IPS DF 6.9 (cell line): ENCODE measurements around the gene SPINT1.

ENCODE experiments used
- DNase-seq: peaks from one replicate; pipeline ENCODE4 v3.0.0-alpha.2; 2013; ENCODE audit warnings: low read depth, low spot score
- H3K27ac ChIP-seq: one replicate; pipeline ENCODE4 v1.5.1; 2013; ENCODE audit warnings: low read length, control low read depth
- H3K27me3 ChIP-seq: 2 replicates; pipeline ENCODE4 v1.6.1; 2013; ENCODE audit warnings: mild to moderate bottlenecking, low read length; ENCODE audit not compliant: control insufficient read depth, insufficient read depth
- H3K36me3 ChIP-seq: 2 replicates; pipeline ENCODE4 v1.6.1; 2013; ENCODE audit warnings: low read length; ENCODE audit not compliant: control insufficient read depth, insufficient read depth
- H3K4me1 ChIP-seq: 2 replicates; pipeline ENCODE4 v1.6.1; 2013; ENCODE audit warnings: low read length; ENCODE audit not compliant: control insufficient read depth, insufficient read depth
- H3K4me3 ChIP-seq: 2 replicates; pipeline ENCODE4 v1.5.1; 2013; ENCODE audit warnings: mild to moderate bottlenecking, low read length
- H3K9me3 ChIP-seq: 2 replicates; pipeline ENCODE4 v1.6.1; 2013; ENCODE audit warnings: low read length, inconsistent platforms; ENCODE audit not compliant: control insufficient read depth, insufficient read depth
- WGBS: extraction: QIAGEN DNeasy Blood & Tissue Kit; methylation state at CpG from one replicate; pipeline ENCODE4 v1.1.7; 2013; ENCODE audit warnings: mixed read lengths, missing lambda C conversion rate; ENCODE audit not compliant: insufficient read length, insufficient coverage; 5-methylcytosine and 5-hydroxymethylcytosine counted together

SPINT1 gene

DNA sequence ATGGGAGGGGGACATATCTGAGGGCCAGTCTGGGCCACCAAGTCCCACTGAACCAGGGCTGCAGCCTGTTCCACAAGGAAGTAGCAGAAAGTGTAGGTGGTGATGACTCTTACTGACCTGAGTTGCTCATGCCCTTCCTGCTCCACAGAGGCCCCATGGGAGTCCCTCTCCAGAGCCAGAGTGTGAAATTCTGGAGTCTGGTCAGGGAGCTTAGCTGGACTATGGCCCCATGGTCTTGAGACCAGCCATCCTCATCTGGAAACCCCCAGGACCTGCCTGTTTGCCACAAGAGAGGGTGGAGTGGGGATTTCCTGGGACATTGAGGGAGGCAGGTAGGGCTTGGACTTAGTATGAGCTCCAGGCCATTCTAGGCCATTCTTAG, 3.0 kb downstream of the SPINT1 start:
- Histone ChIP-seq H3K4me3 (no peak overlapping the region), H3K27ac (no peak overlapping the region), H3K36me3 (peaks cover 7% of the 10 kb centered on the region), H3K9me3 (no peaks in the 10 kb centered on the region), H3K27me3 (no peaks in the 10 kb centered on the region), H3K4me1 (peaks cover 14% of the 10 kb centered on the region)
- DNase-seq, result no peak

DNA sequence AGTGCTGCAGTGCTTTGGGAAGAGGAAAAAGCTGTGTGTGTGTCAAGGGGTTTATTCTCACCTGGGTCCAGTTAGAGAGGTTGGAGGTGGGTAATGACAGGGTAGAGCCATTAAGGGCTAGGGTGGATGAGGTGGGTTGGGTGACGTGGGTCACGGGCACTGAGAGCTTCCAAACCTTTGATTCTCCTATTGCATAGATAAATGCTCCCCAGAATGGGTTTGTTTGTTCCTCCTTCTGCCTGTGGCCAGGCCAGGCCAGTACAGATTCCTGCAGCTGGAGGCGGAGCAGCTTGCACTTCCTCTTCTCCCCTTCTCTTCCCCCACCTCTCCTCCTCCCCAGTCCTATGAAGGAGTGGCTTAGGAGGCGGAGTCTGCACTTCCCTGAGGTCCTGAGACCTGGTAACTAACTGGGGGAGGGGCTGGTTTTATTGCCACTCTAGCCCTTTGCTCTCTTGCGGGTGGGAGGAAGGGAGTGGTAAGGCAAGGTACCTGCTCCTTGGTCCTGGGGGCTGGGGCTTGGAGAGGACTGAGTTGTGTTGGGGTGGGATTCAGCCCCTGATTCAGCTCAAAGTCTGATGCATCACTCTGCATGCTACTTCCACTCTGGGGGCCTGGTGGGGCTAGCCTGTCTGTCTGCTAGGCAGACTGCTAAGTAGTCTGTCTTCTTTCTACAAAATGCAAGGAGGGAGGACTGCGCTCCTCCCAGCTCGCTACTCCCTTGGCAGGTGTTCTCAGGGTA, 3.5 kb downstream of the SPINT1 start:
- WGBS, result no CpG with 5 or more reads among the region's 7 CpGs

DNA sequence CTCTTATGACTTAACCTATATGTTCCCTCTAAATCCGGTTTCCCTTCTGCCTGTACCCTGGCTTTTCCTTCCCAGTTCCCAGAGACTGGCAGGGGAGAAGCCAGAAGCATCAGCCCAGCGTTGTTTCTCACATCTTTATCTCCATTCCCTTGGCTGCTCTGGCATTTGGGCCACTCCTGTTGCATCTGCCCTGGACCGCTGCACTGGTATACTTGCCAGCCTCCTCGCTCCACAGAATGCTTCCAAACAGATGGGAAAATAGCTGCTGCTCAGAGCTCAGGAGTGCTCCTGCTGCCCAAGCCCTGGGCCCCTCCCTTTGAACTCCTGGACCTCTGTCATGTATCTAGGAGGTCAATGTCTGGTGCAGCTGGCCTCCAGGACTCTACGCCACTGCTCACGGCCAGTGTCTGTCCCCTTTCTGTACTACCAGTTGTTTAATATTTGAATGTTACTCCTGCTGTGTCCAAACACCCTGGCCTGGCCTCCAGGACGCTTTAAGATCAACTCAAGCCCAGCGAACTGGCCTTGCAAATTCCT, 6.8 kb downstream of the SPINT1 start:
- Histone ChIP-seq H3K27ac (no peak overlapping the region), H3K36me3 (peaks cover 28% of the 10 kb centered on the region)
- no CpG with 5 or more reads among the region's 8 CpGs for WGBS

More for the DNA sequence above, 3.5 kb downstream of the SPINT1 start:
- Histone ChIP-seq H3K27me3 (no peaks in the 10 kb centered on the region), H3K27ac (no peak overlapping the region), H3K4me3 (no peak overlapping the region), H3K9me3 (no peaks in the 10 kb centered on the region), H3K4me1 (peaks cover 14% of the 10 kb centered on the region), H3K36me3 (peaks cover 7% of the 10 kb centered on the region)
- DNase-seq, result no peak

DNA sequence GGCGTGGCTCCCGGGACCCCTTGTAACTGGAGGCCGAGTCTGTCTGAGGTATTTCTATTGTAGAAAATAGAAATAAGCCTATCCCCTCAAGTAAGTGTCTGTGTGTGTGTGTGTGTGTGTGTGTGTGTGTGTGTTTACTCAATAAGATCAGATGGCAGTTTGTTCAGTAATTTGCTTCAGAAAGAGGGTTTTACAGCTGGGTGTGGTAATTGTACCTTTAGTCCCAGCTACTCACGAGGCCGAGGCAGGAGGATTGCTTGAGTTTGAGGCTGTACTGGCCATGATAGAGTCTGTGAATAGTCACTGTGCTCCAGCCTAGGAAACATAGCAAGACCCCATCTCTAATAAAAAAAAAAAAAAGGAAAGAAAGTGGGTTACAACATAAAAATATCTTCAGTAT, 8.7 kb downstream of the SPINT1 start:
- Histone ChIP-seq H3K4me1 (0 out of 2 replicates have a peak, but pooled peaks cover 3% of the 10 kb centered on the region), H3K27ac (no peak overlapping the region), H3K27me3 (no peaks in the 10 kb centered on the region), H3K9me3 (no peaks in the 10 kb centered on the region), H3K36me3 (peaks cover 46% of the 10 kb centered on the region), H3K4me3 (no peak overlapping the region)
- WGBS, result no CpG with 5 or more reads among the region's 5 CpGs
- DNase-seq, result no peak

More for the DNA sequence above, 6.8 kb downstream of the SPINT1 start:
- no peak for DNase-seq
- no peaks in the 10 kb centered on the region for H3K9me3 ChIP-seq
- H3K4me1 ChIP-seq, result peaks cover 13% of the 10 kb centered on the region
- no peak overlapping the region for H3K4me3 ChIP-seq
- H3K27me3 ChIP-seq, result no peaks in the 10 kb centered on the region

DNA sequence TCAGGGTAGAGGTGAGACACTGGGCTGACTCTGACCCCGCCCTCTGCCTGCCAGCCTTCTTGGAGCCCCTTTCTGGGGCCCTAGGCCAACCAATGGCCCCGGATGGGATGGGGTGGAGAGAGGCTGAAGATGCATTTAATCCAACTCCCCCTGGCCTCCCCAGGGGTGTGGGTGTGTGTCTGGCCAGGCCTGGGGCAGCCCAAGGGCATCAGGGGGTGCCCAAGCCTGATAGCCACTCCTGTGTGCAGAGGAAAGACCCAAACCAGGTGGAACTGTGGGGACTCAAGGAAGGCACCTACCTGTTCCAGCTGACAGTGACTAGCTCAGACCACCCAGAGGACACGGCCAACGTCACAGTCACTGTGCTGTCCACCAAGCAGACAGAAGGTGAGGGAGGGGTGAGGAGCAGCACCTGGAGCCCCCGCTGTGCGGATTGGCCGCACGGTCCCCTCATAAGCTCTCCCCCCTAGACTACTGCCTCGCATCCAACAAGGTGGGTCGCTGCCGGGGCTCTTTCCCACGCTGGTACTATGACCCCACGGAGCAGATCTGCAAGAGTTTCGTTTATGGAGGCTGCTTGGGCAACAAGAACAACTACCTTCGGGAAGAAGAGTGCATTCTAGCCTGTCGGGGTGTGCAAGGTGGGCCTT, 9.5 kb downstream of the SPINT1 start:
- no peak for DNase-seq
- Histone ChIP-seq H3K4me3 (no peak overlapping the region), H3K36me3 (peaks cover 46% of the 10 kb centered on the region), H3K27me3 (no peaks in the 10 kb centered on the region), H3K9me3 (no peaks in the 10 kb centered on the region), H3K27ac (no peak overlapping the region), H3K4me1 (no peaks in the 10 kb centered on the region)
- no CpG with 5 or more reads among the region's 16 CpGs for WGBS

DNA sequence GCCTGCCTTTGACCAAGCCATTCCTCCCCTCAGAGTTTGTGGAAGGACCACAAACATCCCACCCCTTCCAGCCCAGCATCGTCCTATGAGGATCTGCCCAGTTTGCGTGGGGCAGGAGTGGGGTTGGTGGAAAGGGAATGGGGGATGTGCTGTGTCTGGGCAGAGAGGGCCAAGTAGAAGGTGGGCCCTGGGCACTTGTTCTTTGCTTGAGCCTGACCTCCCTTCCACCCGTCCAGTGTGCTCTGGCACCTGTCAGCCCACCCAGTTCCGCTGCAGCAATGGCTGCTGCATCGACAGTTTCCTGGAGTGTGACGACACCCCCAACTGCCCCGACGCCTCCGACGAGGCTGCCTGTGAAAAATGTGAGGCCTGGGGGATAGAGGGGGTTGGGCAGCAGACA, 10.3 kb downstream of the SPINT1 start:
- no peaks in the 10 kb centered on the region for H3K27me3 ChIP-seq
- H3K4me3 ChIP-seq, result no peak overlapping the region
- no CpG with 5 or more reads among the region's 10 CpGs for WGBS
- no peak for DNase-seq
- H3K27ac ChIP-seq, result no peak overlapping the region
- no peaks in the 10 kb centered on the region for H3K4me1 ChIP-seq
- no peaks in the 10 kb centered on the region for H3K9me3 ChIP-seq
- peaks cover 46% of the 10 kb centered on the region for H3K36me3 ChIP-seq

DNA sequence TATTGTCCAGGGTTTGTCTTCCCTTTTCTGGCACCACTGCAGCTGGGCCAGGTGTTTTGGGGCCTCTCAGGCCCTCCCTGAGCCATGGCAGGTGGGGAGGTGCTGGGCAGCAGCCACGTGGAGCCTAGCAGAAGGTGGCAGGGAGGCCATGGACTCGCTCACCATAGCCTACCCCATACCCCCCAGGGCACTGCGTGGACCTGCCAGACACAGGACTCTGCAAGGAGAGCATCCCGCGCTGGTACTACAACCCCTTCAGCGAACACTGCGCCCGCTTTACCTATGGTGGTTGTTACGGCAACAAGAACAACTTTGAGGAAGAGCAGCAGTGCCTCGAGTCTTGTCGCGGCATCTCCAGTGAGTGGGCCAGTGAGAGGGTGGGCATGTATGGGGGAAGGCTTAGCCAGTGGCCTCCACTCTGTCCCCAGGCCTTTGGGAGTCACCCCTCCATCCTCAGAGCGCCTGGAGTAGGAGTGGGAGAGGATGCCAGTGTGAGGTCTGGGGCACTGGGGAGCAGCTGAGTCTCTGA, 11.9 kb downstream of the SPINT1 start:
- no peak for DNase-seq
- Histone ChIP-seq H3K36me3 (peaks cover 40% of the 10 kb centered on the region), H3K4me1 (no peaks in the 10 kb centered on the region), H3K27ac (no peak overlapping the region), H3K4me3 (no peak overlapping the region; the same call in 1 of the 2 replicates), H3K27me3 (no peaks in the 10 kb centered on the region), H3K9me3 (no peaks in the 10 kb centered on the region)
- no CpG with 5 or more reads among the region's 13 CpGs for WGBS

DNA sequence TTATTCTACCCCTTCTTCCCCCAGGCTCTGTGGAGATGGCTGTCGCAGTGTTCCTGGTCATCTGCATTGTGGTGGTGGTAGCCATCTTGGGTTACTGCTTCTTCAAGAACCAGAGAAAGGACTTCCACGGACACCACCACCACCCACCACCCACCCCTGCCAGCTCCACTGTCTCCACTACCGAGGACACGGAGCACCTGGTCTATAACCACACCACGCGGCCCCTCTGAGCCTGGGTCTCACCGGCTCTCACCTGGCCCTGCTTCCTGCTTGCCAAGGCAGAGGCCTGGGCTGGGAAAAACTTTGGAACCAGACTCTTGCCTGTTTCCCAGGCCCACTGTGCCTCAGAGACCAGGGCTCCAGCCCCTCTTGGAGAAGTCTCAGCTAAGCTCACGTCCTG, 12.9 kb downstream of the SPINT1 start:
- WGBS, result no CpG with 5 or more reads among the region's 8 CpGs
- H3K9me3 ChIP-seq, result no peaks in the 10 kb centered on the region
- no peak overlapping the region for H3K27ac ChIP-seq
- peaks cover 39% of the 10 kb centered on the region for H3K36me3 ChIP-seq
- H3K4me3 ChIP-seq, result no peak overlapping the region
- H3K4me1 ChIP-seq, result no peaks in the 10 kb centered on the region
- DNase-seq, result no peak
- H3K27me3 ChIP-seq, result no peaks in the 10 kb centered on the region

DNA sequence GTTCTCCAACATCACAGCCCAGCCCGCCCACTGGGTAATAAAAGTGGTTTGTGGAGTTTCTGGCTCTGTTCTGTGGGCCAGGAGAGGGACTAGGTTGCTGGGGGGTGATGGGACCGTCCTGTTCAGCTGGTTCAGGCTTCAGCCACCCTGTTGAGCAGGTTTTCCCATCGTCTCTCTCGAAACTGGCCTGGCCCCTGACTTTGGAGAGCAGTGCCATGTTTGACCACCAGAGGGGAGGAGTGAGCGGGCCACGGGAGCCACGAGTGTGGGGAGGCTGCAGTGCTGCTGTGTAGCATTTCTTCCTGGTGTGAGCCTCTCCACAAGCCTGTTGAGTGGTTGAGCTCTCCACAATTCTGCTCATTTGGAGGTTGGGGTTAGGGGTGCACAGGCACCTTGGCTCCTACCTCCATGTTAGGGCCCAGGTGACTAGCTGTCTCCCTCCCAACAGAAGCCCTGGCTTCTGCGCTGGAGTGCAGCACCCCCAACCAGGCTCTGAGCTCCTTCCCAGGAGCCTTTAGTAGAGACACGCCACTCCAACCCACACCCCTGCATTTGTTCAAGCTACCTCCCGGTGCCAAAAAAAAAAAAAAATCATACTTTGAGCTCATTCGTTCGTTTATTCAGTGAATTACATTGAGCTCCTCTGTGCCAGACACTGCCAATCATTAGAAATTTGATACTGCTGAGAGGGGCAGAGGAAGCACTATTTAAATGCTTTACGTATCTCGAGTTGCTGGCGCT, 13.9 kb downstream of the SPINT1 start:
- WGBS, result no CpG with 5 or more reads among the region's 15 CpGs
- Histone ChIP-seq H3K27ac (no peak overlapping the region), H3K36me3 (peaks cover 39% of the 10 kb centered on the region), H3K4me3 (no peak overlapping the region), H3K9me3 (no peaks in the 10 kb centered on the region), H3K4me1 (no peaks in the 10 kb centered on the region), H3K27me3 (no peaks in the 10 kb centered on the region)
- no peak for DNase-seq

DNA sequence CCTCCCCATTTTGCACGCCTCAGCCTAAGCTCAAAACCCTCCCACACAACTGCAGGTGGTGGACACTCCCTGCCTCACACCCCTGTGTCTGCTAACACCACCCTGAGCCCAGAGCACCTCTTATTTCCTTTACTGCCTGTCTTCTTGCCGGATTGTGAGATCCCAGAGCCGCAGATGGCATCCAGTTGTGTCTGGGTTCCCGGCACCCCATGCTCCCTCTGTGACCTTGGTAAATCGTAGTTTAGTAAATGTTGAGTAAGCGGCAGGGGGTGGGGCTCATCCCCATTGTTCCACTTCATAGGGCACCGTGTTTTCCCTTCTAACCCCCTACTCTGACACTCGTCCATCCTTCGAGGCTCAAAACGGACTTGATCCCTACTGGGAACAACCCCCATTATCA, 14.9 kb downstream of the SPINT1 start:
- Histone ChIP-seq H3K36me3 (peaks cover 30% of the 10 kb centered on the region), H3K27me3 (no peaks in the 10 kb centered on the region), H3K27ac (no peak overlapping the region), H3K9me3 (no peaks in the 10 kb centered on the region), H3K4me3 (no peak overlapping the region), H3K4me1 (no peaks in the 10 kb centered on the region)
- no peak for DNase-seq
- WGBS, result no CpG with 5 or more reads among the region's 10 CpGs
